Hematopoietic multipotent progenitor cell treated with erythropoietin and hydrocortisone succinate and interleukin-3 and kit ligand, for 6 days (in vitro differentiated cells): ENCODE data around the gene TSPAN8.
"Not testable (repeated sequence)": the region's sequence is repeated elsewhere in the genome, so short reads cannot be mapped to it uniquely, and the experiment has no call there.

ENCODE experiments used
- DNase-seq: peaks from one replicate; pipeline ENCODE4 v3.0.0-alpha.2; 2015

TSPAN8 gene

GRCh38 chr12:71162832-71163763, 5.3 kb upstream of the TSPAN8 start:
- no peak for DNase-seq

GRCh38 chr12:71161591-71161990, 3.8 kb upstream of the TSPAN8 start:
- no peak for DNase-seq

GRCh38 chr12:71160585-71160984, 2.8 kb upstream of the TSPAN8 start:
- DNase-seq: no peak

GRCh38 chr12:71159878-71160277, 2.1 kb upstream of the TSPAN8 start:
- DNase-seq: no peak

- DNase-seq: no peak
These were observed 1.5 kb upstream of the TSPAN8 start for GRCh38 chr12:71159264-71159663.

- DNase-seq: no peak
These were observed 623 bp upstream of the TSPAN8 start for GRCh38 chr12:71158361-71158882.

GRCh38 chr12:71155225-71155624, 2.6 kb downstream of the TSPAN8 start:
- no peak for DNase-seq

GRCh38 chr12:71152851-71153250, 4.9 kb downstream of the TSPAN8 start:
- no peak for DNase-seq

- not testable (repeated sequence) for DNase-seq
These were observed 7.8 kb downstream of the TSPAN8 start for GRCh38 chr12:71150041-71150440.

GRCh38 chr12:71144682-71145081, 13.1 kb downstream of the TSPAN8 start:
- no peak for DNase-seq

GRCh38 chr12:71142956-71143355, 14.8 kb downstream of the TSPAN8 start:
- DNase-seq: no peak

- no peak for DNase-seq
These were observed 15.8 kb downstream of the TSPAN8 start for GRCh38 chr12:71142016-71142415.

GRCh38 chr12:71141378-71141926, 16.3 kb downstream of the TSPAN8 start:
- no peak for DNase-seq

- no peak for DNase-seq
These were observed 18.6 kb downstream of the TSPAN8 start for GRCh38 chr12:71139153-71139735.

- DNase-seq: no peak
These were observed 19.8 kb downstream of the TSPAN8 start for GRCh38 chr12:71138011-71138410.

- DNase-seq: no peak
These were observed 22.0 kb downstream of the TSPAN8 start for GRCh38 chr12:71135812-71136176.

GRCh38 chr12:71135077-71135811, 22.6 kb downstream of the TSPAN8 start:
- no peak for DNase-seq

GRCh38 chr12:71134405-71134804, 23.4 kb downstream of the TSPAN8 start:
- no peak for DNase-seq

GRCh38 chr12:71130521-71131069, 27.2 kb downstream of the TSPAN8 start:
- no peak for DNase-seq

- DNase-seq: no peak
These were observed 28.4 kb downstream of the TSPAN8 start for GRCh38 chr12:71129364-71129763.

- no peak for DNase-seq
These were observed 29.5 kb downstream of the TSPAN8 start for GRCh38 chr12:71128191-71128788.

GRCh38 chr12:71125949-71126348, 31.9 kb downstream of the TSPAN8 start:
- no peak for DNase-seq
